ENCODE data around the gene DPEP1. TPM values are rescaled to one million over a fixed set of nuclear protein-coding genes. Genes with fewer than 3 reads are reported as not detected.

The DPEP1 gene
- total RNA-seq, 1 donor from 2014 or later: not detected

DNA sequence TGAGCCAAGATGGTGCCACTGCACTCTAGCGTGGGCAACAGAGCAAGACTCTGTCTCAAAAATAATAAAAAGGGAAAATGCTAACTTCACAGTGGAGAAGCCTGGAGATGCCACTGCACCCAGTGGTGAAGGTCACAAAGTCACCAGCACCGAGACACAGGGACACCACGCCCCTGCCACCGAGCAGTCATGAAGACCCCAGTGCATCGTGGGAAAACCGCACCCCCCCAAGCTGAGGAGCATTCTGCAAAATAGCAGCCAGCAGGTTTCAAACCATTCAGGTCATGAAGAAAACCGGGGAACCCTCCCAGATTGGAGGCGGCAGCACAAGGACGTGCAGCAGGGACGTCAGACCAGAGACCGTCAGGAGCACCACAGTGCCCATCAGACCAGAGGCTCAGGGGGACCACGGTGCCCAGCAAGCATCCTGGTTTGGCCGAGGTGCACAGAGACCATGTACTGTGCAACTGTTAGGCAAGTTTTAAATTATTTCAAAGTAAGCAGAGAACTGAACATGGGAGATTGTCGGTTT is 30.4 kb downstream of the DPEP1 start:
- H3K27ac ChIP-seq (replicated peaks): no peak overlapping the region
- TF ChIP-seq, protein P1, sequence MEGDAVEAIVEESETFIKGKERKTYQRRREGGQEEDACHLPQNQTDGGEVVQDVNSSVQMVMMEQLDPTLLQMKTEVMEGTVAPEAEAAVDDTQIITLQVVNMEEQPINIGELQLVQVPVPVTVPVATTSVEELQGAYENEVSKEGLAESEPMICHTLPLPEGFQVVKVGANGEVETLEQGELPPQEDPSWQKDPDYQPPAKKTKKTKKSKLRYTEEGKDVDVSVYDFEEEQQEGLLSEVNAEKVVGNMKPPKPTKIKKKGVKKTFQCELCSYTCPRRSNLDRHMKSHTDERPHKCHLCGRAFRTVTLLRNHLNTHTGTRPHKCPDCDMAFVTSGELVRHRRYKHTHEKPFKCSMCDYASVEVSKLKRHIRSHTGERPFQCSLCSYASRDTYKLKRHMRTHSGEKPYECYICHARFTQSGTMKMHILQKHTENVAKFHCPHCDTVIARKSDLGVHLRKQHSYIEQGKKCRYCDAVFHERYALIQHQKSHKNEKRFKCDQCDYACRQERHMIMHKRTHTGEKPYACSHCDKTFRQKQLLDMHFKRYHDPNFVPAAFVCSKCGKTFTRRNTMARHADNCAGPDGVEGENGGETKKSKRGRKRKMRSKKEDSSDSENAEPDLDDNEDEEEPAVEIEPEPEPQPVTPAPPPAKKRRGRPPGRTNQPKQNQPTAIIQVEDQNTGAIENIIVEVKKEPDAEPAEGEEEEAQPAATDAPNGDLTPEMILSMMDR (IDR thresholded peaks at IDR 0.05; ENCODE audit: borderline replicate concordance): no peak
- peaks cover 21% of the 10 kb centered on the region for H3K4me1 ChIP-seq
- intact Hi-C loops (cut with micrococcal nuclease): no loop called here
- H3K4me3 ChIP-seq: no peak overlapping the region
- no peak for DNase-seq
- H3K9me3 ChIP-seq (replicated peaks): no peaks in the 10 kb centered on the region
- H3K27me3 ChIP-seq (ENCODE audit: low read depth): no peaks in the 10 kb centered on the region
- peaks cover 34% of the 10 kb centered on the region for H3K36me3 ChIP-seq

GRCh38 chr16:89645122-89645521 is 31.7 kb downstream of the DPEP1 start:
- H3K4me3 ChIP-seq: no peak overlapping the region
- peaks cover 40% of the 10 kb centered on the region for H3K36me3 ChIP-seq
- DNase-seq: no peak
- TF ChIP-seq, protein P1 (IDR thresholded peaks at IDR 0.05; ENCODE audit: borderline replicate concordance): no peak
- intact Hi-C loops (cut with micrococcal nuclease): no loop called here
- no peaks in the 10 kb centered on the region for H3K9me3 ChIP-seq (replicated peaks)
- H3K4me1 ChIP-seq: peaks cover 20% of the 10 kb centered on the region
- H3K27me3 ChIP-seq (ENCODE audit: low read depth): no peaks in the 10 kb centered on the region
- no peak overlapping the region for H3K27ac ChIP-seq (replicated peaks)

DNA sequence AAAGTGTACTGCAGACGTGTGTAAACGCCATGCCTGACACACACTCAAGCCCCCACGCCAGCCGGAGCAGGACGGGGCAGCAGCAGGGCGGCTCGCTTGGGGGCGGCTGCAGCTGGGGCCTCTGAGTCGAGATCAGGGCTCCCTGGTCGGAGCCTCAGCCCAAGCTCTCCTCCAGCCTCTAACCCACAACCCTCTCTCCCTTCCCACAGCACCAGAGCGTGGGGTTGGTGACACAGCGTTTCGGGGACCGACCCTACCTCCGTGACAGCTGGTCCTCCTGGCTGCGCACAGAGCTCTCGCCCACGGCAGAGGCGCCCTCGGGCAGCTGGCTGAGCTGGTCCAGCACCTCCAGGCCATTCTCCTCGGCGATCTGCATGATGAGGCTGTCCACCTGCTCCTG is 32.8 kb downstream of the DPEP1 start:
- peaks cover 9% of the 10 kb centered on the region for H3K4me1 ChIP-seq
- no peak overlapping the region for H3K27ac ChIP-seq (replicated peaks)
- H3K36me3 ChIP-seq: peaks cover 50% of the 10 kb centered on the region
- TF ChIP-seq, protein P1 (IDR thresholded peaks at IDR 0.05; ENCODE audit: borderline replicate concordance): no peak
- H3K9me3 ChIP-seq (replicated peaks): no peaks in the 10 kb centered on the region
- intact Hi-C loops (cut with micrococcal nuclease): no loop called here
- H3K4me3 ChIP-seq: no peak overlapping the region
- H3K27me3 ChIP-seq (ENCODE audit: low read depth): no peaks in the 10 kb centered on the region
- DNase-seq: no peak

DNA sequence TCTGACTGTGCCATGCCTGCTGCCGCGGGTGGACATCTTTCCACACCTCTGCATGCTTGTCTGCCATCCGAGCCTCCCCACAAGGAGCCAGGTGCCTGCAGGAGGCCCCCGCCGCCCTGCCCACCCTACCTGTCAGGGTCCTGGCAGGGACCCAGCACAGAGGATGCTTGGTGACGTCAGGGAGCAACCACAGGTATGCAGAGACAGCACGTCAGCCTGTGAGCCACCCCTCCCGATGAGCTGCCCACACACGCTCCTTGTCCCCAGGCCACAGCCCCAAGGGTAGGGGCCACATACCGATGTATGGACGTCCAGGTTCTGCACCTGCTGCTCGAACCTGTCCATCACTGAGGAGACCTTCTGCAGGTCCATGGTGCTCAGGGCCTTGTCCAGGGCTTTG is 33.5 kb downstream of the DPEP1 start:
- Histone ChIP-seq H3K4me3 (no peak overlapping the region), H3K27ac (replicated peaks) (no peak overlapping the region), H3K36me3 (peaks cover 57% of the 10 kb centered on the region), H3K4me1 (peaks cover 2% of the 10 kb centered on the region), H3K9me3 (replicated peaks) (no peaks in the 10 kb centered on the region), H3K27me3 (ENCODE audit: low read depth) (no peaks in the 10 kb centered on the region)
- TF ChIP-seq, protein P1 (IDR thresholded peaks at IDR 0.05; ENCODE audit: borderline replicate concordance): no peak
- intact Hi-C loops (cut with micrococcal nuclease): no loop called here
- DNase-seq: no peak

GRCh38 chr16:89651584-89651983 is 38.1 kb downstream of the DPEP1 start:
- DNase-seq: no peak
- H3K27me3 ChIP-seq (ENCODE audit: low read depth): no peaks in the 10 kb centered on the region
- H3K4me1 ChIP-seq: peaks cover 6% of the 10 kb centered on the region
- intact Hi-C loops (cut with micrococcal nuclease): no loop called here
- peaks cover 46% of the 10 kb centered on the region for H3K36me3 ChIP-seq
- TF ChIP-seq, protein P1 (IDR thresholded peaks at IDR 0.05; ENCODE audit: borderline replicate concordance): no peak
- no peak overlapping the region for H3K4me3 ChIP-seq
- no peak overlapping the region for H3K27ac ChIP-seq (replicated peaks)
- no peaks in the 10 kb centered on the region for H3K9me3 ChIP-seq (replicated peaks)
